Measurements from ENCODE around the gene AMD1. TPM values are rescaled to one million over a fixed set of nuclear protein-coding genes. Genes with fewer than 3 reads are reported as not detected.
"Not testable (repeated sequence)": the region's sequence is repeated elsewhere in the genome, so short reads cannot be mapped to it uniquely, and the experiment has no call there.

The AMD1 gene
- total RNA-seq, 1 donor = 99.1 TPM

GRCh38 chr6:110898111-110898510 lies 23.5 kb downstream of the AMD1 start:
- DNase-seq (ENCODE audit: low read depth) = no peak
- TF ChIP-seq, protein P1, sequence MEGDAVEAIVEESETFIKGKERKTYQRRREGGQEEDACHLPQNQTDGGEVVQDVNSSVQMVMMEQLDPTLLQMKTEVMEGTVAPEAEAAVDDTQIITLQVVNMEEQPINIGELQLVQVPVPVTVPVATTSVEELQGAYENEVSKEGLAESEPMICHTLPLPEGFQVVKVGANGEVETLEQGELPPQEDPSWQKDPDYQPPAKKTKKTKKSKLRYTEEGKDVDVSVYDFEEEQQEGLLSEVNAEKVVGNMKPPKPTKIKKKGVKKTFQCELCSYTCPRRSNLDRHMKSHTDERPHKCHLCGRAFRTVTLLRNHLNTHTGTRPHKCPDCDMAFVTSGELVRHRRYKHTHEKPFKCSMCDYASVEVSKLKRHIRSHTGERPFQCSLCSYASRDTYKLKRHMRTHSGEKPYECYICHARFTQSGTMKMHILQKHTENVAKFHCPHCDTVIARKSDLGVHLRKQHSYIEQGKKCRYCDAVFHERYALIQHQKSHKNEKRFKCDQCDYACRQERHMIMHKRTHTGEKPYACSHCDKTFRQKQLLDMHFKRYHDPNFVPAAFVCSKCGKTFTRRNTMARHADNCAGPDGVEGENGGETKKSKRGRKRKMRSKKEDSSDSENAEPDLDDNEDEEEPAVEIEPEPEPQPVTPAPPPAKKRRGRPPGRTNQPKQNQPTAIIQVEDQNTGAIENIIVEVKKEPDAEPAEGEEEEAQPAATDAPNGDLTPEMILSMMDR (IDR thresholded peaks at IDR 0.05; ENCODE audit: insufficient read depth, low read length) = no peak
- no peak overlapping the region for H3K4me3 ChIP-seq (ENCODE audit: low read depth, low read length)

GRCh38 chr6:110900028-110900598 lies 25.5 kb downstream of the AMD1 start:
- TF ChIP-seq, protein P1 (IDR thresholded peaks at IDR 0.05; ENCODE audit: insufficient read depth, low read length) = no peak
- DNase-seq (ENCODE audit: low read depth) = no peak
- H3K4me3 ChIP-seq (ENCODE audit: low read depth, low read length) = no peak overlapping the region

DNA sequence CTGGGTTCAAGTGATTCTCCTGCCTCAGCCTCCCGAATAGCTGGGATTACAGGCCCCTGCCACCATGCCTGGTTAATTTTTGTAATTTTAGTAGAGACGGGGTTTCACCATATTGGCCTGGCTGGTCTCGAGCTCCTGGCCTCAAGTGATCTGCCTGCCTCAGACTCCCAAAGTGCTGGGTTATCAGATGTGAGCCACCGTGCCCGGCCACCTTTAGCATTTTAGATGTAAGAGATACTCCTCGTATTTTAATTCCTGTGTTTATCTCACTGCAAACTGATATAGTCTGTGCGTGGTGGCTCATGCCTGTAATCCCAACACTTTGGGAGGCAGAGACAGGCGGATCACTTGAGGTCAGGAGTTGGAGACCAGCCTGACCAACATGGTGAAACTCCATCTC lies 27.0 kb downstream of the AMD1 start:
- DNase-seq (ENCODE audit: low read depth); H3K4me3 ChIP-seq (ENCODE audit: low read depth, low read length): not testable (repeated sequence)

- TF ChIP-seq, protein P1 (IDR thresholded peaks at IDR 0.05; ENCODE audit: insufficient read depth, low read length) = no peak
Measured at GRCh38 chr6:110902091-110902490, 27.5 kb downstream of the AMD1 start.

GRCh38 chr6:110906273-110906672 lies 31.7 kb downstream of the AMD1 start:
- DNase-seq (ENCODE audit: low read depth); H3K4me3 ChIP-seq (ENCODE audit: low read depth, low read length): not testable (repeated sequence)

More at GRCh38 chr6:110902091-110902490, 27.5 kb downstream of the AMD1 start:
- no peak overlapping the region for H3K4me3 ChIP-seq (ENCODE audit: low read depth, low read length)
- DNase-seq (ENCODE audit: low read depth) = no peak

- no peak overlapping the region for H3K4me3 ChIP-seq (ENCODE audit: low read depth, low read length)
- TF ChIP-seq, protein P1 (IDR thresholded peaks at IDR 0.05; ENCODE audit: insufficient read depth, low read length) = no peak
- no peak for DNase-seq (ENCODE audit: low read depth)
Measured at GRCh38 chr6:110930781-110931180, 56.2 kb downstream of the AMD1 start.

- H3K4me3 ChIP-seq (ENCODE audit: low read depth, low read length) = no peak overlapping the region
Measured at GRCh38 chr6:110933912-110934311, 59.3 kb downstream of the AMD1 start.

More at GRCh38 chr6:110933912-110934311, 59.3 kb downstream of the AMD1 start:
- TF ChIP-seq, protein P1 (IDR thresholded peaks at IDR 0.05; ENCODE audit: insufficient read depth, low read length) = no peak
- DNase-seq (ENCODE audit: low read depth) = no peak
